ENCODE data around the gene GALC.

Gene GALC

GRCh38 chr14:88007608-88008007 lies 14.6 kb upstream of the GALC start:
- no peaks in the 10 kb centered on the region for H3K36me3 ChIP-seq (ENCODE audit: control insufficient read depth, insufficient read depth, low read length)
- H3K27ac ChIP-seq (ENCODE audit: low read length), result no peak overlapping the region
- no peak overlapping the region for H3K4me3 ChIP-seq (ENCODE audit: low read length)
- H3K27me3 ChIP-seq (ENCODE audit: control insufficient read depth, insufficient read depth, low read length), result no peaks in the 10 kb centered on the region
- no peaks in the 10 kb centered on the region for H3K4me1 ChIP-seq (ENCODE audit: control insufficient read depth, insufficient read depth, low read length)
- no peaks in the 10 kb centered on the region for H3K9me3 ChIP-seq (ENCODE audit: control insufficient read depth, insufficient read depth, low read length)
- no peak for DNase-seq (ENCODE audit: low read depth, low spot score)
- WGBS (ENCODE audit: insufficient coverage, insufficient read length), result no CpG with 5 or more reads among the region's 1 CpG

GRCh38 chr14:88005978-88006851 lies 13.2 kb upstream of the GALC start:
- Histone ChIP-seq H3K4me3 (ENCODE audit: low read length) (no peak overlapping the region), H3K9me3 (ENCODE audit: control insufficient read depth, insufficient read depth, low read length) (no peaks in the 10 kb centered on the region), H3K27ac (ENCODE audit: low read length) (no peak overlapping the region), H3K36me3 (ENCODE audit: control insufficient read depth, insufficient read depth, low read length) (no peaks in the 10 kb centered on the region), H3K4me1 (ENCODE audit: control insufficient read depth, insufficient read depth, low read length) (no peaks in the 10 kb centered on the region), H3K27me3 (ENCODE audit: control insufficient read depth, insufficient read depth, low read length) (no peaks in the 10 kb centered on the region)
- DNase-seq (ENCODE audit: low read depth, low spot score), result no peak
- no CpG with 5 or more reads among the region's 13 CpGs for WGBS (ENCODE audit: insufficient coverage, insufficient read length)

- no peak within 1 kb of the TSS for H3K4me3 ChIP-seq (ENCODE audit: low read length)
- H3K27ac ChIP-seq (ENCODE audit: low read length), result no peak within 1 kb of the TSS
- no peak for DNase-seq (ENCODE audit: low read depth, low spot score)
- no peaks in the 10 kb centered on the region for H3K36me3 ChIP-seq (ENCODE audit: control insufficient read depth, insufficient read depth, low read length)
- H3K27me3 ChIP-seq (ENCODE audit: control insufficient read depth, insufficient read depth, low read length), result no peaks in the 10 kb centered on the region
- no peaks in the 10 kb centered on the region for H3K9me3 ChIP-seq (ENCODE audit: control insufficient read depth, insufficient read depth, low read length)
- WGBS (ENCODE audit: insufficient coverage, insufficient read length), result no CpG with 5 or more reads among the region's 3 CpGs
- no peaks in the 10 kb centered on the region for H3K4me1 ChIP-seq (ENCODE audit: control insufficient read depth, insufficient read depth, low read length)
These were observed 12.1 kb upstream of the GALC start, which contains the start of gene GPR65 for GRCh38 chr14:88005050-88005481. Gene GPR65, plus strand, starts transcription at chr14:88005135. Its CDS starts 5,713 bp downstream, at chr14:88010848.

GRCh38 chr14:88004506-88005036 lies 11.6 kb upstream of the GALC start:
- H3K4me3 ChIP-seq (ENCODE audit: low read length), result no peak overlapping the region
- H3K9me3 ChIP-seq (ENCODE audit: control insufficient read depth, insufficient read depth, low read length), result no peaks in the 10 kb centered on the region
- no peak for DNase-seq (ENCODE audit: low read depth, low spot score)
- no peak overlapping the region for H3K27ac ChIP-seq (ENCODE audit: low read length)
- H3K4me1 ChIP-seq (ENCODE audit: control insufficient read depth, insufficient read depth, low read length), result no peaks in the 10 kb centered on the region
- no peaks in the 10 kb centered on the region for H3K36me3 ChIP-seq (ENCODE audit: control insufficient read depth, insufficient read depth, low read length)
- H3K27me3 ChIP-seq (ENCODE audit: control insufficient read depth, insufficient read depth, low read length), result no peaks in the 10 kb centered on the region
- no CpG with 5 or more reads among the region's 3 CpGs for WGBS (ENCODE audit: insufficient coverage, insufficient read length)

GRCh38 chr14:88003425-88003824 lies 10.4 kb upstream of the GALC start:
- Histone ChIP-seq H3K36me3 (ENCODE audit: control insufficient read depth, insufficient read depth, low read length) (no peaks in the 10 kb centered on the region), H3K4me1 (ENCODE audit: control insufficient read depth, insufficient read depth, low read length) (no peaks in the 10 kb centered on the region), H3K9me3 (ENCODE audit: control insufficient read depth, insufficient read depth, low read length) (no peaks in the 10 kb centered on the region), H3K4me3 (ENCODE audit: low read length) (no peak overlapping the region), H3K27ac (ENCODE audit: low read length) (no peak overlapping the region), H3K27me3 (ENCODE audit: control insufficient read depth, insufficient read depth, low read length) (no peaks in the 10 kb centered on the region)
- DNase-seq (ENCODE audit: low read depth, low spot score), result no peak
- no CpG with 5 or more reads among the region's 4 CpGs for WGBS (ENCODE audit: insufficient coverage, insufficient read length)

GRCh38 chr14:88002421-88003075 lies 9.6 kb upstream of the GALC start:
- Histone ChIP-seq H3K27ac (ENCODE audit: low read length) (no peak overlapping the region), H3K36me3 (ENCODE audit: control insufficient read depth, insufficient read depth, low read length) (no peaks in the 10 kb centered on the region), H3K4me3 (ENCODE audit: low read length) (no peak overlapping the region), H3K9me3 (ENCODE audit: control insufficient read depth, insufficient read depth, low read length) (no peaks in the 10 kb centered on the region), H3K27me3 (ENCODE audit: control insufficient read depth, insufficient read depth, low read length) (no peaks in the 10 kb centered on the region), H3K4me1 (ENCODE audit: control insufficient read depth, insufficient read depth, low read length) (no peaks in the 10 kb centered on the region)
- DNase-seq (ENCODE audit: low read depth, low spot score), result no peak
- WGBS (ENCODE audit: insufficient coverage, insufficient read length), result no CpG with 5 or more reads among the region's 4 CpGs

GRCh38 chr14:87999277-87999676 lies 6.3 kb upstream of the GALC start:
- Histone ChIP-seq H3K4me1 (ENCODE audit: control insufficient read depth, insufficient read depth, low read length) (no peaks in the 10 kb centered on the region), H3K9me3 (ENCODE audit: control insufficient read depth, insufficient read depth, low read length) (no peaks in the 10 kb centered on the region), H3K36me3 (ENCODE audit: control insufficient read depth, insufficient read depth, low read length) (no peaks in the 10 kb centered on the region), H3K27ac (ENCODE audit: low read length) (no peak overlapping the region), H3K4me3 (ENCODE audit: low read length) (no peak overlapping the region), H3K27me3 (ENCODE audit: control insufficient read depth, insufficient read depth, low read length) (no peaks in the 10 kb centered on the region)
- no CpG with 5 or more reads among the region's 2 CpGs for WGBS (ENCODE audit: insufficient coverage, insufficient read length)
- no peak for DNase-seq (ENCODE audit: low read depth, low spot score)

- no peaks in the 10 kb centered on the region for H3K4me1 ChIP-seq (ENCODE audit: control insufficient read depth, insufficient read depth, low read length)
These were observed 5.5 kb upstream of the GALC start for GRCh38 chr14:87998482-87998881.

GRCh38 chr14:87996291-87996592 lies 3.3 kb upstream of the GALC start:
- WGBS (ENCODE audit: insufficient coverage, insufficient read length), result no CpG with 5 or more reads among the region's 1 CpG
- no peaks in the 10 kb centered on the region for H3K27me3 ChIP-seq (ENCODE audit: control insufficient read depth, insufficient read depth, low read length)
- H3K4me3 ChIP-seq (ENCODE audit: low read length), result no peak overlapping the region
- H3K9me3 ChIP-seq (ENCODE audit: control insufficient read depth, insufficient read depth, low read length), result no peaks in the 10 kb centered on the region
- peaks cover 1% of the 10 kb centered on the region; the same call in 1 of the 2 replicates for H3K4me1 ChIP-seq (ENCODE audit: control insufficient read depth, insufficient read depth, low read length)
- H3K36me3 ChIP-seq (ENCODE audit: control insufficient read depth, insufficient read depth, low read length), result no peaks in the 10 kb centered on the region
- DNase-seq (ENCODE audit: low read depth, low spot score), result no peak
- H3K27ac ChIP-seq (ENCODE audit: low read length), result no peak overlapping the region

More at GRCh38 chr14:87998482-87998881, 5.5 kb upstream of the GALC start:
- DNase-seq (ENCODE audit: low read depth, low spot score), result no peak
- H3K27me3 ChIP-seq (ENCODE audit: control insufficient read depth, insufficient read depth, low read length), result no peaks in the 10 kb centered on the region
- H3K27ac ChIP-seq (ENCODE audit: low read length), result no peak overlapping the region
- H3K9me3 ChIP-seq (ENCODE audit: control insufficient read depth, insufficient read depth, low read length), result no peaks in the 10 kb centered on the region
- H3K4me3 ChIP-seq (ENCODE audit: low read length), result no peak overlapping the region
- H3K36me3 ChIP-seq (ENCODE audit: control insufficient read depth, insufficient read depth, low read length), result no peaks in the 10 kb centered on the region

GRCh38 chr14:87995500-87996290 lies 2.7 kb upstream of the GALC start:
- Histone ChIP-seq H3K4me1 (ENCODE audit: control insufficient read depth, insufficient read depth, low read length) (peaks cover 1% of the 10 kb centered on the region; the same call in 1 of the 2 replicates), H3K9me3 (ENCODE audit: control insufficient read depth, insufficient read depth, low read length) (no peaks in the 10 kb centered on the region), H3K4me3 (ENCODE audit: low read length) (no peak overlapping the region), H3K27ac (ENCODE audit: low read length) (no peak overlapping the region), H3K27me3 (ENCODE audit: control insufficient read depth, insufficient read depth, low read length) (no peaks in the 10 kb centered on the region), H3K36me3 (ENCODE audit: control insufficient read depth, insufficient read depth, low read length) (no peaks in the 10 kb centered on the region)
- DNase-seq (ENCODE audit: low read depth, low spot score), result no peak
- no CpG with 5 or more reads among the region's 6 CpGs for WGBS (ENCODE audit: insufficient coverage, insufficient read length)
